Measurements from ENCODE around the gene ASB2.

The ASB2 gene

GRCh38 chr14:93960774-93961438, 15.5 kb downstream of the ASB2 start:
- DNase-seq = no peak

- DNase-seq = no peak
Observed at GRCh38 chr14:93960108-93960475, 16.3 kb downstream of the ASB2 start.

- DNase-seq = no peak
Observed at GRCh38 chr14:93959239-93960107, 16.9 kb downstream of the ASB2 start.

GRCh38 chr14:93958567-93959238, 17.7 kb downstream of the ASB2 start:
- DNase-seq = no peak

- DNase-seq = no peak
Observed at GRCh38 chr14:93957751-93958566, 18.4 kb downstream of the ASB2 start.

GRCh38 chr14:93957333-93957710, 19.0 kb downstream of the ASB2 start:
- no peak for DNase-seq

- no peak for DNase-seq
Observed at GRCh38 chr14:93956514-93957332, 19.6 kb downstream of the ASB2 start.

- DNase-seq = no peak
Observed at GRCh38 chr14:93955850-93956481, 20.4 kb downstream of the ASB2 start.

- no peak for DNase-seq
Observed at GRCh38 chr14:93954900-93955849, 21.2 kb downstream of the ASB2 start.

GRCh38 chr14:93954516-93954830, 21.9 kb downstream of the ASB2 start:
- no peak for DNase-seq

- DNase-seq = no peak
Observed at GRCh38 chr14:93953739-93954515, 22.4 kb downstream of the ASB2 start.

- no peak for DNase-seq
Observed at GRCh38 chr14:93953263-93953662, 23.1 kb downstream of the ASB2 start.

GRCh38 chr14:93952829-93953228, 23.5 kb downstream of the ASB2 start:
- DNase-seq = no peak

- DNase-seq = no peak
Observed at GRCh38 chr14:93951635-93952540, 24.5 kb downstream of the ASB2 start.

- DNase-seq = no peak
Observed at GRCh38 chr14:93950948-93951634, 25.3 kb downstream of the ASB2 start.

- no peak for DNase-seq
Observed at GRCh38 chr14:93949511-93950075, 26.8 kb downstream of the ASB2 start.

GRCh38 chr14:93947282-93947681, 29.1 kb downstream of the ASB2 start:
- DNase-seq = no peak

All from cerebellar nuclear complex (tissue), 1 donor.